Measurements from ENCODE around the gene F7.

DNA sequence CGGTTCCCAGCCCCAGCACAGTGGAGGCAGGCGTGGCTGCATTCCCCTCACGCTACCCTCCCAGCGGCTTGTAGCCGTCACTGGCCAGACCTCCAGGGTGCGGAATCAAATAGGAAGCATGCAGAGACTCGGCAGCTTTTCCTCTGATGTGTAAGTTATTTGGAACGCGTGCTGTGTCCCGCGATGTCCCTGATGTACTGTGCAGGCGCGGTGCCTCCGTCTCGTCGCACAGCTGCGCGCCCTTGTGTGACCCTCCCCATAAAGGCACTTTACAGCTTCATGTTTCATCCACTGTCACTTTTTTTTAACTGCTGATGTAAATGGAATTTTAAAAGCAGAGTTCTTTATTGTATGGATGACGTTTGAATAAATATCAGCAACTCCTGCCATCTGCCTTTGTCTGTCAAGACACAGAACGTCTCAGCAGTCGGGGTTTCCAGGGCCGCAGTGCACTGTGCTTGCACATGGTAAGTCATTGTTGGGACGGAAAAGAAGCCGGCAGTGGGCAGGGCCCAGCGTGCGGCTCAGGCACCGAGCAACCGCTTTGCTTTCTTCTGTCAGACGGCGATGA lies 7.3 kb upstream of the F7 start:
- TF ChIP-seq, protein P1, sequence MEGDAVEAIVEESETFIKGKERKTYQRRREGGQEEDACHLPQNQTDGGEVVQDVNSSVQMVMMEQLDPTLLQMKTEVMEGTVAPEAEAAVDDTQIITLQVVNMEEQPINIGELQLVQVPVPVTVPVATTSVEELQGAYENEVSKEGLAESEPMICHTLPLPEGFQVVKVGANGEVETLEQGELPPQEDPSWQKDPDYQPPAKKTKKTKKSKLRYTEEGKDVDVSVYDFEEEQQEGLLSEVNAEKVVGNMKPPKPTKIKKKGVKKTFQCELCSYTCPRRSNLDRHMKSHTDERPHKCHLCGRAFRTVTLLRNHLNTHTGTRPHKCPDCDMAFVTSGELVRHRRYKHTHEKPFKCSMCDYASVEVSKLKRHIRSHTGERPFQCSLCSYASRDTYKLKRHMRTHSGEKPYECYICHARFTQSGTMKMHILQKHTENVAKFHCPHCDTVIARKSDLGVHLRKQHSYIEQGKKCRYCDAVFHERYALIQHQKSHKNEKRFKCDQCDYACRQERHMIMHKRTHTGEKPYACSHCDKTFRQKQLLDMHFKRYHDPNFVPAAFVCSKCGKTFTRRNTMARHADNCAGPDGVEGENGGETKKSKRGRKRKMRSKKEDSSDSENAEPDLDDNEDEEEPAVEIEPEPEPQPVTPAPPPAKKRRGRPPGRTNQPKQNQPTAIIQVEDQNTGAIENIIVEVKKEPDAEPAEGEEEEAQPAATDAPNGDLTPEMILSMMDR (conservative IDR thresholded peaks at IDR 0.05 in 1 of 2, IDR thresholded peaks at IDR 0.05 in 1 of 2; ENCODE audit: low read depth in 1 of 2, low read length in 2 of 2): no peak
- no peak for TF ChIP-seq EZH2 (IDR thresholded peaks at IDR 0.05; ENCODE audit: low read length, missing control alignments)

Data from fibroblast of lung (primary cell).